CD4-positive, alpha-beta memory T cell (primary cell): ENCODE measurements around the gene ANKFN1. TPM values are rescaled to one million over a fixed set of nuclear protein-coding genes. Genes with fewer than 3 reads are reported as not detected.

ENCODE experiments used
- CTCF ChIA-PET: fragments of 350-600 bp; sonication (Branson Sonifier 250); formaldehyde crosslinking; loops from one replicate; lab custom pipeline; 2021; ENCODE audit warnings: inconsistent platforms; ENCODE audit not compliant: partially characterized antibody; lab: Charles Lee
- POLR2A ChIA-PET: fragments of 350-600 bp; sonication (Branson Sonifier 250); formaldehyde crosslinking; loops from one replicate; lab custom pipeline; 2021; ENCODE audit not compliant: partially characterized antibody; lab: Charles Lee
- DNase-seq, 5 donors: peaks; one replicate each; pipeline versions ENCODE4 v3.0.0 to v3.0.0-alpha.2; 2020 to 2022; ENCODE audit warnings: mixed read lengths in 1 of 5
- H3K27ac ChIP-seq: one replicate; pipeline ENCODE4 v1.7.0; 2013; ENCODE audit warnings: low read depth, low read length
- H3K27me3 ChIP-seq: 2 replicates; pipeline ENCODE4 v1.7.0; 2013; ENCODE audit warnings: mild to moderate bottlenecking, low read length, moderate library complexity; ENCODE audit not compliant: insufficient read depth
- H3K36me3 ChIP-seq: 2 replicates; pipeline ENCODE4 v1.7.0; 2013; ENCODE audit warnings: mild to moderate bottlenecking, low read length, moderate library complexity; ENCODE audit not compliant: insufficient read depth
- H3K4me1 ChIP-seq: 2 replicates; pipeline ENCODE4 v1.7.0; 2013; ENCODE audit warnings: mild to moderate bottlenecking, low read length, moderate library complexity; ENCODE audit not compliant: insufficient read depth
- H3K4me3 ChIP-seq, 2 donors: one replicate each; pipeline ENCODE4 v1.7.0; 2013; ENCODE audit warnings: low read length in 2 of 2, mild to moderate bottlenecking in 1 of 2
- H3K9me3 ChIP-seq, 2 donors: one replicate each; pipeline ENCODE4 v1.7.0; 2013; ENCODE audit warnings: low read length in 2 of 2, control low read depth in 1 of 2; ENCODE audit not compliant: control insufficient read depth in 1 of 2
- H3K27ac Mint-ChIP-seq, 7 donors: one replicate each; pipeline ENCODE4 v1.8.0; 2020 to 2021; ENCODE audit warnings: mixed read lengths in 7 of 7, mild to moderate bottlenecking in 6 of 7, inconsistent platforms in 3 of 7, moderate library complexity in 3 of 7
- H3K27me3 Mint-ChIP-seq, 2 donors: one replicate each; pipeline ENCODE4 v1.8.0; 2020 to 2021; ENCODE audit warnings: mixed read lengths in 2 of 2
- H3K36me3 Mint-ChIP-seq, 2 donors: one replicate each; pipeline ENCODE4 v1.8.0; 2020 to 2021; ENCODE audit warnings: mixed read lengths in 2 of 2, inconsistent platforms in 1 of 2, mild to moderate bottlenecking in 1 of 2
- H3K4me1 Mint-ChIP-seq, 4 donors: one replicate each; pipeline ENCODE4 v1.8.0; 2020 to 2021; ENCODE audit warnings: mixed read lengths in 4 of 4, mild to moderate bottlenecking in 1 of 4
- H3K4me3 Mint-ChIP-seq, 8 donors: one replicate each; pipeline ENCODE4 v1.8.0; 2020 to 2021; ENCODE audit warnings: mixed read lengths in 8 of 8, mild to moderate bottlenecking in 7 of 8, moderate library complexity in 6 of 8, inconsistent platforms in 3 of 8
- H3K9me3 Mint-ChIP-seq, 8 donors: one replicate each; pipeline ENCODE4 v1.8.0; 2020 to 2021; ENCODE audit warnings: mixed read lengths in 8 of 8, mild to moderate bottlenecking in 5 of 8, inconsistent platforms in 3 of 8, moderate library complexity in 1 of 8
- intact Hi-C: fragments of 100-400 bp; cut with micrococcal nuclease; formaldehyde crosslinking; loops from one replicate; pipeline ENCODE4 v1.15.1; 2023
- polyA plus RNA-seq, 2 donors: library from polyadenylated mRNA; unstranded; fragments of 300-500 nt; fragmentation: Illumina TruSeq; gene quantifications; one replicate each; pipeline ENCODE4 v1.2.3, GENCODE V29; 2021
- total RNA-seq, 2 experiments: library from RNA; stranded (reverse); gene quantifications; one replicate each; pipeline ENCODE4 v1.2.3, GENCODE V29; 2021

The ANKFN1 gene
- total and polyA plus RNA-seq, 4 experiments from 2014 or later = not detected

DNA sequence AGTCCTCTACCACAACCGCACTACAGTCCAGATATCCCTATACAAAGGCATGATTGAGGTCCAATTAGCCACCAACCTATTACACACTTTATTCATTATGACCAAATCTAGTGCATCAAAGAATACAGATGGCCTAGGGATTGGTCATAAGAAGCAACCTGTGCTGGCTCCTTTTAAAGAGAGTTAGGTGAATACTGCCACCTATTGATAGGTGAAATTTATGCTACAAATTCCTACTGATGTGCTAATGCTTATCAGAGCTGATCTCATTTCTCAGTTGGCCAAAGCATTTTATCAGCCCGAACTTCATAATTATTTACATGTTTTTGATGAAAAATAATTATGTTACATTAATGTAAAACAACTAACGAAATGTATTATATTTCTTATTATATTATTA lies 166.3 kb downstream of the ANKFN1 start:
- CTCF ChIA-PET = no interaction called here
- no peaks in the 10 kb centered on the region for H3K27me3 ChIP-seq

DNA sequence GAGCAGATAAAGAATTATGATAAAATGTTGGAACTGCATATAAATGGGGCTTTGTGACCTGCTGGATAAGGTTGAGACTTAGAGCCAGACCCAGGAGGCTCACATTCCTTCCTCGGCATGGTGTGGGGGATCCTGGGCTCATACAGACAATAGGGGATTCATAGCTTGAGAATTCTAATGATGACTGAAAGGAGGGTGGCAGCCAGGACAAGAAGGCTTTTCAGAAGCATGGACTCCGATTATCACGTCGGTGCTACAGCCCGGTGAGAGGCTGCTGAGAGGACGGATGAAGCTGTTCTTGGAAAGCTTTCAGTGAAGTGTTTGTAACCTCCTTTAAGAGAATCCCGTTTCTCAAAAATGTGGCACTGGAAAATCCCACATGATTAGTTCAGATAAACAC lies 167.2 kb downstream of the ANKFN1 start:
- CTCF ChIA-PET = no interaction called here
- Mint-ChIP-seq H3K27ac (no peak overlapping the region), H3K4me3 (no peak overlapping the region), H3K9me3 (peaks cover 0 to 2% (median 0%) of the 10 kb centered on the region in 8 donors), H3K36me3 (no peaks in the 10 kb centered on the region), H3K27me3 (peaks cover 6 to 14% of the 10 kb centered on the region in 2 donors), H3K4me1 (no peaks in the 10 kb centered on the region)
- Histone ChIP-seq H3K4me3 (no peak overlapping the region), H3K27ac (no peak overlapping the region), H3K9me3 (no peaks in the 10 kb centered on the region), H3K36me3 (no peaks in the 10 kb centered on the region), H3K27me3 (no peaks in the 10 kb centered on the region), H3K4me1 (no peaks in the 10 kb centered on the region)
- POLR2A ChIA-PET = no interaction called here
- DNase-seq = no peak
- intact Hi-C loops = no loop called here

More for the DNA sequence above, 166.3 kb downstream of the ANKFN1 start:
- Histone ChIP-seq H3K27ac (no peak overlapping the region), H3K9me3 (no peaks in the 10 kb centered on the region), H3K4me1 (no peaks in the 10 kb centered on the region), H3K36me3 (no peaks in the 10 kb centered on the region), H3K4me3 (no peak overlapping the region)
- H3K9me3 Mint-ChIP-seq = peaks cover 0 to 2% (median 0%) of the 10 kb centered on the region in 8 donors
- H3K36me3 Mint-ChIP-seq = no peaks in the 10 kb centered on the region
- intact Hi-C loops = no loop called here
- no peak overlapping the region for H3K4me3 Mint-ChIP-seq
- H3K4me1 Mint-ChIP-seq = no peaks in the 10 kb centered on the region
- peaks cover 9 to 16% of the 10 kb centered on the region in 2 donors for H3K27me3 Mint-ChIP-seq
- H3K27ac Mint-ChIP-seq = no peak overlapping the region
- peak in 1 of 5 donors; percentile 2 for DNase-seq
- POLR2A ChIA-PET = no interaction called here

DNA sequence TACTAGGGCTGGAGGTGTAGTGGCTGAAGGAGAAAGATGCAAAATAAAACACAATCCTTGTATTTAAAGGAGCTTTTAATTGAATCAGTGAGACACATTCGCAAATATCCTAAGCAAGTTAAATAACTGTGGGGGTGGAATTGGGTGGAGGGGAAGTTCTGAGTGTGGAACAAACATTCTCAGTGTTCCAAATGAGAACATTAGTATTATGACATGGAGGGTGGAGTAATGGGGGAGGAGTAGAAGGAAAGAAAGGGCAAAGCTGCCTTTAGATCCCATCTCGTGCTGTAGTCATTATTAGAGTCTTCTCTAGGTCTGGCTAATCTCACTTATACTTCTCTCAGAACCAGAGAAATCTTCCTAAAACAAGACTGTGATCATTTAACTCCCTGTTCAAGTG lies 169.7 kb downstream of the ANKFN1 start:
- CTCF ChIA-PET = no interaction called here
- Mint-ChIP-seq H3K27ac (no peak overlapping the region), H3K4me3 (no peak overlapping the region), H3K9me3 (peaks cover 0 to 2% (median 0%) of the 10 kb centered on the region in 8 donors), H3K27me3 (peaks cover 4 to 16% of the 10 kb centered on the region in 2 donors), H3K4me1 (no peaks in the 10 kb centered on the region), H3K36me3 (no peaks in the 10 kb centered on the region)
- no peaks in the 10 kb centered on the region for H3K27me3 ChIP-seq
- POLR2A ChIA-PET = no interaction called here
- no peaks in the 10 kb centered on the region for H3K9me3 ChIP-seq
- no peak overlapping the region for H3K27ac ChIP-seq
- no peak for DNase-seq
- H3K4me1 ChIP-seq = no peaks in the 10 kb centered on the region
- no peak overlapping the region for H3K4me3 ChIP-seq
- no peaks in the 10 kb centered on the region for H3K36me3 ChIP-seq
- intact Hi-C loops = no loop called here

DNA sequence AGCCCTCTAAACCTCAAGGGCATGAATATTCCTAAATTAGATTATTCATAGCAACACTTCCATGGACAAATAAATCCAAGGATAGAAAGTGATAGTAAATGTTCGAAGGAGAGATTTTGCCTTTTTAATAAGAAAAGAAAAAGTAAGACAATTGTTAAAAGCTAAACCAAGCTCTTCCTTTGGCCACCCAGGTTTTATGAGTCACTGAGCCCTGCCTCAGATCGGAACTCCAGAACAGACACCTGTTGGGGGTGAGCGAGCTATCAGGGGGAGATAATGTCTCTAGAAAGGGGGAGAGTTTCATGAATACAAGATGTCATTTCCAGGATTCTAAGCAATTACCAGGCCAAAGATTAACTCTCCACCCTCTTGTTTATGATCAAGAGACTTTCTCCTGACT lies 171.4 kb downstream of the ANKFN1 start:
- Mint-ChIP-seq H3K36me3 (no peaks in the 10 kb centered on the region), H3K4me3 (no peak overlapping the region)
- CTCF ChIA-PET = no interaction called here

DNA sequence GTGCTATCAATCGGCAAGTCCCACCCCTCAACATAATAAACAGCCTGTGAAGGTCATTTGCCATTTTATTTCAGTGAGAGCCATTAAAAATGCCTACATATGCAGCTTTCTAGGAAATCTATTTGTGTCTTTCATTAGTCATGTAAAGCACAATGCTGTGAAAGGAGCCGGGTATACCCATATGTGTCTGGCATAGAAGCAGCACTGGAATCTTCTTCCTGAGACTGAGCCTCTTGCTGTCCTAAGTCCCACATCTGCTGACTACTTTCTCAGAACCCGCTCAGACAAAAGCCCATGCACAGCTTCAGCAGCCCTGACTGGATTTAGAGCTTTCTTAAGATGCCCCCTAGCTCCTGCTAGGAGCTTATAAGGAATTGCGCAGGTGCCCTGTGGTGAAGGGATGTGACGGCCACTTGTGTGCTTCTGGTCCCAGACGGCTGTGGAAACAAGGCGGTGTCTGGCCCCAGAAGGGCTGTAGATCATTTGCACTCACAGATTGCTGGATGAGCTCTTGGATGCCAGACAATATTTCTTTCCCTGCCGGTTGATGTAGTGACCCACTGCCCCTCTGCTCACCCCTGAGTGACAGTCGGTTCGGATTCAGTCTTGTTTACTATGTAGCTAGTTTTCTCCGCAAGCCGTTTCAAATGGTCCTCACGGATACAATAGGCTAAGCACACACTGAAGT lies 172.2 kb downstream of the ANKFN1 start:
- H3K4me3 ChIP-seq = no peak overlapping the region
- Mint-ChIP-seq H3K27ac (no peak overlapping the region), H3K4me3 (no peak overlapping the region), H3K9me3 (peaks cover 0 to 2% (median 0%) of the 10 kb centered on the region in 8 donors), H3K36me3 (no peaks in the 10 kb centered on the region), H3K4me1 (no peaks in the 10 kb centered on the region), H3K27me3 (peaks cover 4 to 13% of the 10 kb centered on the region in 2 donors)
- H3K27ac ChIP-seq = no peak overlapping the region
- intact Hi-C loops = no loop called here
- CTCF ChIA-PET = no interaction called here
- H3K27me3 ChIP-seq = no peaks in the 10 kb centered on the region
- H3K36me3 ChIP-seq = no peaks in the 10 kb centered on the region
- no peaks in the 10 kb centered on the region for H3K4me1 ChIP-seq
- DNase-seq = no peak
- POLR2A ChIA-PET = no interaction called here
- H3K9me3 ChIP-seq = no peaks in the 10 kb centered on the region

More for the DNA sequence above, 171.4 kb downstream of the ANKFN1 start:
- intact Hi-C loops = no loop called here
- no peak for DNase-seq
- POLR2A ChIA-PET = no interaction called here
- Mint-ChIP-seq H3K4me1 (no peaks in the 10 kb centered on the region), H3K9me3 (peaks cover 0 to 2% (median 0%) of the 10 kb centered on the region in 8 donors), H3K27me3 (peaks cover 6 to 16% of the 10 kb centered on the region in 2 donors), H3K27ac (no peak overlapping the region)
- H3K4me1 ChIP-seq = no peaks in the 10 kb centered on the region
- H3K27me3 ChIP-seq = no peaks in the 10 kb centered on the region
- H3K36me3 ChIP-seq = no peaks in the 10 kb centered on the region
- H3K27ac ChIP-seq = no peak overlapping the region
- H3K4me3 ChIP-seq = no peak overlapping the region
- H3K9me3 ChIP-seq = no peaks in the 10 kb centered on the region

DNA sequence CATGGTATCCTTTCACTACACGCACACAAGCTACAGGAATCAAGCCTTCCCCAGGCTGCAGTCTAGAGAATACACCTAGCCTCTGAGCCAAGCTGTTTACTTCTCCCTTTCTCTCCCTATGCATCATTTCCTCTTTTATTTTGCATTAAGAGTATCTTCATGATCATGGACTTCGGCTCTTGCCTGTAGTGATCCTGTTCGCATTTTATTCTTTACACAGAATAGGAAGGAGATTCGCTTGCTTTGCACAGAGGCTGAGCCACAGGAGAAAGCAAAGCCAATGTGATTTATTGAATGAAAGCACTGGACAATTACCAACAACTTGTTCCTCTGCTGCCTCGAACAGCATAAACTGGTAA lies 172.7 kb downstream of the ANKFN1 start:
- Histone ChIP-seq H3K27me3 (no peaks in the 10 kb centered on the region), H3K9me3 (no peaks in the 10 kb centered on the region), H3K4me1 (no peaks in the 10 kb centered on the region), H3K36me3 (no peaks in the 10 kb centered on the region), H3K27ac (no peak overlapping the region), H3K4me3 (no peak overlapping the region)
- Mint-ChIP-seq H3K9me3 (peaks cover 0 to 2% (median 0%) of the 10 kb centered on the region in 8 donors), H3K4me1 (no peaks in the 10 kb centered on the region), H3K27ac (no peak overlapping the region), H3K27me3 (peaks cover 3 to 13% of the 10 kb centered on the region in 2 donors), H3K4me3 (no peak overlapping the region), H3K36me3 (no peaks in the 10 kb centered on the region)
- intact Hi-C loops = no loop called here
- DNase-seq = no peak
- ChIA-PET CTCF (interaction anchor here (0.6 kb wide), 1 partner anchor 553 kb away, joined by 3 read pairs; no protein-coding TSS in a partner anchor), POLR2A (no interaction called here)

DNA sequence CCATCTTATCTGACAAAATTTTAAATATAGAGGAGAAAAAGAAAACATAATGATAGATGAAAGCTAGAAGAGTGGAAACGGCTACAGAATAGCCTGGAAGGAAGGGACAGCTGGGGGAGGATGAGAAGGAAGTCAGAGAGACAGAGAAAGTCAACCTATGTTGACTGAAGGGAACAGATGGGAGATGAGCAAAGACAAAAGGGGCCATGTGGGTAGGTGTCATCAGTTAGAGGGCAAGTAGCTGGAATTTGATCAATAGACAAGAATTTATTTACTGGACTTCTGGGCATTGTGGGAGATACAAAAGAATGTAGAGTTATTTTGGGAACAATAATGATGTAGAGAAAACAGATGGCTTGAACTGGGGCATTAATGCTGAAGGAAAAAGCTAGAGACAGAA lies 194.4 kb downstream of the ANKFN1 start:
- Mint-ChIP-seq H3K9me3 (peaks cover 0 to 18% (median 9%) of the 10 kb centered on the region in 8 donors), H3K36me3 (peaks cover 0 to 2% of the 10 kb centered on the region in 2 donors), H3K27me3 (peaks cover 1 to 13% of the 10 kb centered on the region in 2 donors), H3K4me3 (no peak overlapping the region), H3K27ac (no peak overlapping the region), H3K4me1 (no peaks in the 10 kb centered on the region)
- no peaks in the 10 kb centered on the region for H3K36me3 ChIP-seq
- H3K27me3 ChIP-seq = no peaks in the 10 kb centered on the region
- DNase-seq = no peak
- POLR2A ChIA-PET = no interaction called here
- no peaks in the 10 kb centered on the region for H3K9me3 ChIP-seq
- H3K4me1 ChIP-seq = no peaks in the 10 kb centered on the region
- no peak overlapping the region for H3K27ac ChIP-seq
- CTCF ChIA-PET = no interaction called here
- intact Hi-C loops = no loop called here
- no peak overlapping the region for H3K4me3 ChIP-seq
